Jurkat, Clone E6-1 (cell line): ENCODE results near the gene PSMF1.

ENCODE experiments used
- DNase-seq: peaks from one replicate; pipeline ENCODE4 v3.0.0-alpha.2; 2011; ENCODE audit warnings: low read depth, low spot score
- H3K4me3 ChIP-seq: 2 replicates; pipeline ENCODE4 v1.5.1; 2011; ENCODE audit warnings: mild to moderate bottlenecking, low read length, control low read depth, moderate library complexity

Gene PSMF1

DNA sequence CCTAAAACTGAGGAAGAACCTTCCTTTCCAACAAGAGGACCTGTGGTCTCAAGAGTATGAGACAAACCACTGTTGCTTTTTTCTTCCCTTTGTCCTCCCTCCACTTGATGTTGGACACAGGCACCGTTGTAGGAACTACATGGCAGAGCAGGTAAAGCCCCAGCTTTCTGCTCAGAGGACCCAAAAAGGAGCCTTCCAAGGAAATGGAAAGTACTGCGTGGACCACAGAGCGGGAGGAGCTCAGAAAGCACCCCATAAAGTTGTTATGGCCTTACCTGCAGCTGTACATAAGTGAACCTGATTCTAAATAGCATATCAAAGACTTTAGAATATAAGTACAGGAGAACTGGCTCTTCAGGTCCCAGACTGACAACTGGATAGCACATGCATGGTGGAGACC lies 36.9 kb downstream of the PSMF1 start:
- DNase-seq: no peak

DNA sequence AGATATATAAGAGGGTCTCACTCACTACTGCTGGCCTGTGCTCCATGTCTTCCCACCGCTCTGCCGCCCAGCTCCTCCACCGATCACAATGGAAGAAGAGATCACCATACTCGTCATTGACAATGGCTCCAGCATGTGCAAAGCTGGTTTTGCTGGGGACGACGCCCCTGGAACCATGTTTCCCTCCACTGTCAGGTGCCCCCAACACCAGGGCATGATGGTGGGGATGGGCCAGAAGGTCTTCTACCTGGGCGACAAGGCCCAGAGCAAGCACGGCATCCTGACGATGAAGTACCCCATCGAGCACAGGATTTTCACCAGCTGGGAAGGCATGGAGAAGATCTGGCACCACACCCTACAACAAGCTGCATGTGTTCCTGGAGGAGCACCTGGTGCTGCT lies 42.1 kb downstream of the PSMF1 start:
- no peak for DNase-seq
- no peak overlapping the region for H3K4me3 ChIP-seq

More for the DNA sequence above, 36.9 kb downstream of the PSMF1 start:
- no peak overlapping the region for H3K4me3 ChIP-seq

DNA sequence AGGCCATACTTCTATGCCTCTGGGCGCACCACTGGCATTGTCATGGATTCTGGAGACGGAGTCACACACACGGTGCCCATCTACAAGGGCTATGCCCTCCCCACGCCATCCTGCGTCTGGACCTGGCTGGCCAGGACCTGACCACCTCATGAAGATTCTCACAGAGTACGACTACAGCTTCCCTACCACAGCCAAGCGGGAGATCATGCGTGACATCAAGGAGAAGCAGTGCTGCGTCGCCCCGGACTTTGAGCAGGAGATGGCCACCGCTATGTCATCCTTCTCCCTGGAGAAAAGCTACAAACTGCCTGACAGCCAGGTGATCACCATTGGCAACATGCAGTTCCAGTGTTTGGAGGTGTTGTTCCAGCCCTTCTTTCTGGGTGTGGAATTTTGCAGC lies 42.6 kb downstream of the PSMF1 start:
- DNase-seq: no peak
- H3K4me3 ChIP-seq: no peak overlapping the region

DNA sequence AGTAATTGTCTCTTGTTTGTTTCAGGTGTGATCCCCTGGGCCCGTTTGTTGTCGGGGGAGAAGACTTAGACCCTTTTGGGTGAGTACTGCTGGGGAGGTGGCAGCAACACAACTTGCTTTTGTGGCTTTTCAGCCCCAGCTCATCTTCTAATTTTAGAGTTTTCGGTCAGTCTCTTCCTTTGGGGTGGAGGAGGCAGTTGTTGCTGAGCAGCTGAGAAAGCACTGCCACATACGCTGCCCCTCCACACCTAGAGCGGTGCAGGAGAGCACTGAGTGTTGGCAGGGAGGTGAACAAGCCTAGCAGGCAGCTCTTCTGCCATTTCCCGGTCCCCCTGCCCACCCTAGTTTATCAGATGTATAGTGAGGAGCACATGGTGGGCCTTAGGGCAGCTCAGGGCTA lies 44.7 kb downstream of the PSMF1 start:
- no peak for DNase-seq
- H3K4me3 ChIP-seq: no peak overlapping the region

DNA sequence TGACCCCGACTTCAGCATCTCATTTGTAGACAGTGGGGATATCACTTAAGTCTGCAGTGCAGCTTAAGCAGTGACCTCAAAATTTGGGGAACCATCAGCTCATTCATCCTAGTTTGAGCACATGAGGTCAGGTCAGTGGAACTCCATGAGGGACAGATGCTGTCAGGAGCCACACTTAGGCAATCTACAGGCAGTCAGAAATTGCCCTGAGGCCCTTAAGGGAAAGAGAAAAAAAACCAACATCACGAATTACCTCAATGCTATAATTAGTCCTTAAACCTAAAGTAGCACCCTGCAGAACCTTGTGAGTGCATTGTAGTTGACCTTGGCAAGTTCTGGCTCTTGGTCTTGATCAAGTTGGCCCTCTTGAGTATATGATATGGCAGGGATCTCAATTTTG lies 45.3 kb downstream of the PSMF1 start:
- H3K4me3 ChIP-seq: no peak overlapping the region
- DNase-seq: no peak

DNA sequence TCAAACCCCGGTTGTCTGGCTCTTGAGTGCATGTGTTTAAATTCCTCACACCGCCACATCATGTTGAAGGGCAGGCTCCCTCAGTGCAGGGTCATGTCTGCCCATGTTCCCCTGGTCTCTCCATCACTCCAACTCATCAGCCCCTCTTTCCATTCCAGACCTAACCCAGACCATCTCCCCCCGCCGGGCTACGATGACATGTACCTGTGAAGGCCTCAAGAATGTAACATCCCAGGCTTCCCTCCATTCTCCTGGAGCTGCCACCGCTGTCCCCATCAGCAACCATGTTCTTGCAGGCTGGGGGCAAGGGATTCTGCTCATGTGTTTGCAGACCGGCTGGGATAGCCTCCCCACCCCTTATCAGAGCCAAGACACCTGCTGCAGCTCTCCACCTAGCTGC lies 46.5 kb downstream of the PSMF1 start:
- no peak for DNase-seq
- H3K4me3 ChIP-seq: no peak overlapping the region

DNA sequence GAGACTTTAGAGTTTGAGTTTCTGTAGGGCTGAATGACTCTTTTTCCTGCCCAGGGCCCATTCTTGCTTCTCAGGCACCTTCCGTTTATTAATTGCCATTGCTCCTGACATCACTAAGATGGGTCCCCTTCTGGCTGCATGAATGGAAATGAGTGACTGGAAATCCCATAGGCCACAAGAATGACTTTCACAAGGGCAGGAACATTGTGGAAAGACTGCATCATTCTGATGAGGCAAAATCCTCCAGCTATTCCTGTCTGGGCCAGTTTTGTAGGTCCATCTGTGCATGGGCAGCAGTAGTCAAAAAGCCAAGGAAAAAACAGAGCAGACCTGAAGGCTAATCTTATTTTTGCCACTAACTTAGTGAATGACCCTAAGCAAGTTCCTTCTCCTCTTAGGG lies 47.1 kb downstream of the PSMF1 start:
- no peak overlapping the region for H3K4me3 ChIP-seq
- no peak for DNase-seq

DNA sequence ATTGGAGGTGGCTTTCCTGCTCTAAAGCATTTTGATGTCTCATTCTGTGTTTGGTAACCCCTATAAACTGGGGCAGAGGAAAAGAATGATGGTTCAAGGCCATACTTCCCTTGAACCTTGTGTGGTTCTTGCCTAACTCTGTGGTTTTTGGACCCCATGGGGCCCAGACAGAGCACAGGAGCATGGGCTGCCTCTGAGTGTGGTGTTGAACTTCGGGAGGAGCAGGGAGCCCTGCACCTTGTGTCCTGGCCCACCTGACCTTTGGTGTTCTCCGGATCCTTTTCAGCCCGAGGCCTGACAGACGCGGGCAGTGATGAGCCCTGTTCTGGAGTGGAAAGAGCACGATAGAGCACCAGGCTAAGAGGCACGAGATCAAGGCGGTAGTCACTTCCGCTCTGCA lies 47.5 kb downstream of the PSMF1 start:
- H3K4me3 ChIP-seq: no peak overlapping the region
- DNase-seq: no peak

DNA sequence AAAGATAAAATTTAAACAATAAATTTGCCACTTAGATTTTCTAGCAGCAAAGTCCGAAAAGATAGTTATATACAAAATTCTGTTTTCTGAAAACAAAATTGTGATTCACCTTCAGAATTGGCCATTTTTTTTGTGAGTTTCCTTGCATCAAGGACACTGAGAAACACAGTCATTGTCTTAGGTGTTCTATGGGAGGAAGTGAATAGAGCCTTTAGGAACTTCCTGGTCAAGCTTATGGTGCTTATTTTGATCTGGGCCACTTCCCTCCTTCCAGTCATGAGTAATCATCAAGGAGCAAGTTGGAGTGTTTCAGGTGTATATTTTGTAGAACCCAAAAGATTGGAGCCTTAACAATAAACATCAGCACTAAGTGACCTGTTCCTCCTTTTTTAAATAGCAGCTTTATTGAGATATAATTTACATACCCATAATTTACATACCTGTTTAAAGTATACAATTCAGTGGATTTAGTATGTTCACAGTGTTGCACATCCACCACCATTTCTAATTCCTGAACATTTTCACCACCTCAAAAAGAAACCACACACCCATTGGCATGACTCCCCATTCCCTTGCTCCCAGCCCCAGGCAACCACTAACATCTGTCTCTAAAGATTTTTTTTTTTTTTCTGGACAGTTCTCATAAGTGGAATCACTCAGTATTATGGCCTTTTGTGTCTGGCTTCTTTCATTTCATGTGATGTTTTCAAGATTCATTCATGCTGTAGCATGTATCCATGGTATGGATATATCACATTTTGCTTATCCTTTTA lies 48.7 kb downstream of the PSMF1 start:
- DNase-seq: no peak
- H3K4me3 ChIP-seq: no peak overlapping the region

DNA sequence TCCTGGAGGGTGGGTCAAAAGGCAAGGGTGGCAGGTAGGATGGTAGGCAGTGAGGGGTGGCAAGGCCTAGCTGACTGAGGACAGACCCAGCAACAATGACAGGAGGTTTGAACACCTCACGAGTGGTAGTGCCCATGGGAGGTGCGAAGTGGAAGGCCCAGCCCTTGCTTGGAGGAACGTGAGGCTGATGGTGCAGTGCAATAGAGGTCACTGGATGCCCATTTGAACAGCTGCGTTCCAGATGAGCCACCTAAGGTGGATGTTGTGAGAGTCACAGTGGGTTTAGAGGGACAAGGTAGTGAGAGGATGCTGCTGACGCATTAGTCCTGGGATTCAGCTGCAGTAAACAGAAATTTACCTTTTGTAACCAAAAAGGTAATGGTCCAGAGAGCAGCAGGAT lies 50.8 kb downstream of the PSMF1 start:
- H3K4me3 ChIP-seq: no peak overlapping the region
- no peak for DNase-seq

DNA sequence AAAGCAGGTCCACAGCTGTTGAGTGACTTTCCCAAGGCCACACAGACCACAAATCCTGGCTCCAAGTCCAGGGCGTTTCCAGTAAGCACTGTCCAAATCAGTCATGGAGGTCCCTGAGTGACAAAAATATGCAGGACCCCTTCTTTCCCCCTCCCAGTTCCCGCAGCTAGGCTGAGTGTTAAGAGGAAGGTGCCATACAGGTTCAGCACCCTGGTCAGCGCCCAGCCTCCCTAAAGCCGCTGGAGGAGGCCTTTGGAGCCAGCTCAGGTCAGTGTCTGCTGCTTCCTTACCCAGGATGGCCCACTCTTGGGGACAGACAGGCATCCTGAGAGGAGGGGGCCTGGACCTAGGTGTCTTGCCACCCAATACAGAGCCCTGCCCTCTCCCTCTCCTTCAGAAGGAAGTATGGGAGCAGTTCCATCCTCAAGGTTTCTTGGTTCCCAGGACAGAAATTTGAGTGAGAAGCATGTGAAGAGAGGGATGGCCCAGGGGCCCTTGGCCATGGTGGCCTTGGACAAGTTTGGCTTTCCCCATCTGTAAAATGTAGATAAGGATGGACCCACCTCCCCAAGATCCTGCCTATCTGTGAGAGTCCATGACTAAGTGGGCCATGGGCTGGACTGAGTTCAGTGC lies 53.2 kb downstream of the PSMF1 start:
- no peak overlapping the region for H3K4me3 ChIP-seq
- DNase-seq: peak; percentile 8

DNA sequence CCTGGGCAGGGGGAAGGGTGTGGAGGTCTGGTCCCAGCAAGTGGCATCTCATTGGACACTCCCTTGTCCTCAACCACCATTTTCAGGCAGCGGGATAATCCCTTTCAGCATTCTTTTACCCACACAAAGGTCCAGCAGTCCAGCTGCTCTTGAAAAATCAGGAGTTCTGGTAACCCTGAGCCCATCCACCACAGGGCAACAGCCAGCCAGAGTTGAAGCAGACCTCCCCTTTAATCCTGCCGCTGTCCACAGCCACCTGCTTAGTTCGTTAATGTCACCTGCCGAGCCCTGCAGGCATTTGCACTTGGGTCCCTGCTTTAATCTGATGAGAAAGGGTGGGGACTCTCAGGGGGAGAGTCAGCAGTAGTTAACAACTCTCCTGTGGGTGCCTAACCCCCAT lies 55.3 kb downstream of the PSMF1 start:
- H3K4me3 ChIP-seq: no peak overlapping the region
- DNase-seq: no peak

DNA sequence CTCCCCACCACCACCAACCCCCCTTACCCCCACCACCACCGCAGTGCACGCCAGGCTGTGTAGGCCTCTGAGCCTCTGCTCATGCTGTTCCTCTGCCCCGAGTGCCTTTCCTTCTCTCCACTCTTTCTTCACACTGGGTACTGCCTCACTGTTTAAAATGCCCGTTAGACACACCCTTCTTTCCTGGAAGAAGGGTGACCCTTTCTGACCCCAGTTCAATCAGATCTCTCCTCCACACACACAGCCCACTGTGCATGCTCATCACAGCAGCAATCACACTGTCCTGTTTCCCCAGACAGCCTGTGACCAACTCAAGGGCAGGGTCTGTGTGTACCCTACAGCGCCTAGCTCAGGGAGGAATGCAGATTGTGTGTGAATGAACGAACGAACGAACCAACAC lies 56.4 kb downstream of the PSMF1 start:
- DNase-seq: no peak
- H3K4me3 ChIP-seq: no peak overlapping the region

DNA sequence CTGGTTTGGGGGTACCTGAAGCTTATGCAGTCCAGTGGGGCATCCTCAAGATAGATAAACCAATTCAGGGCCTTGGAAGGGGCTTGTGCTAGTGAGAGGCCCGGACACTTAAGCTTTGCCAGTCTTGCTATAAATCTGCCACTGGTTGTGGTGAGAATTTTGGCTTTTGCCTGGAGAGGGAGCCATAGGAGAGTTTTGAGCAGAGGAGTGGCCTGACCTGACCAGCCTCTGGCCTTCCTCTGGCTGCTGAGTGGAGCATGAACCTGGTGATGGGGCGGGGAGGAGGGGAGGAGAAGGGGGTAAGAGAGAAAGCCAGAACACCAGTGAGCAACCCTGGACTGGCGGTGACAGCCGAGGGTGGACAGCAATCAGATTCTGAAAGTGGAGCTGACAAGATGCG lies 59.3 kb downstream of the PSMF1 start:
- H3K4me3 ChIP-seq: no peak overlapping the region
- DNase-seq: no peak

DNA sequence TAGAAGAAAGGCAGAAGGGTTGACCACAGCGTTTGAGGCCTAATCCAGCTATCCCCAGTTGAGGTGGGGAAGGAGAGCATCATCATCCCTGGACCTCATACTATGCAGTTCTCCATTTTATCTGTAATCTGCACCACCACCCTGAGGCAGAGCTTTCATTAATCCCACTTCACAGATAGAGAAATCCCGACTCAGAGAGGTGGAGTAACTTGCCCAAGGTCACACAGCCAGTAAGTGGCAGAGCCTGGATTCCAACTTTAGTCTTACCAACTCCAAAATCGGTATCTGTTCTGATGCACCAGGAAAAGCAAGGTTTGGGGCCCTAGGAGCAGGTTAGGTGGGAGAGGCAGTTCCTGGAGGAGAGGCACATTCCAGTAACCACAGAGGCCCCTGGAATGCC lies 59.7 kb downstream of the PSMF1 start:
- no peak for DNase-seq

DNA sequence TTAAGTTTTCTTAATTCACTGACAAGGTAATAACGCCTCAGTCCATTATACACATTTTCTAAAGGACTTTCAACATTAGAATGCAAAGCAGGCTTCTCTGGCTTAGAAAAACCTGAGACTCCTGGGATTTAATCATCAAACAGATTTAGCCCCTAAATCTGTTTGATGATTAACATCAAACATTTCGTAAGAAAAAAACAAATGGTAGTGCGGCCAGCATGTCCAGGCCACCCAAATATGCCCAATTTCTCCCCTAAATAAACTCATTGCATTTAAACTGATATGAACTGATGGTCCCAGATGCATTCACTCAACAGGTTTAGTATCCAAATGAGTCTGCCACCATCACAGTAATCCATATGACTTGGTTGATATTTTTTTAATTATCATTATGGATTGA lies 60.2 kb downstream of the PSMF1 start:
- no peak for DNase-seq
- no peak overlapping the region for H3K4me3 ChIP-seq

More for the DNA sequence above, 59.7 kb downstream of the PSMF1 start:
- H3K4me3 ChIP-seq: no peak overlapping the region

DNA sequence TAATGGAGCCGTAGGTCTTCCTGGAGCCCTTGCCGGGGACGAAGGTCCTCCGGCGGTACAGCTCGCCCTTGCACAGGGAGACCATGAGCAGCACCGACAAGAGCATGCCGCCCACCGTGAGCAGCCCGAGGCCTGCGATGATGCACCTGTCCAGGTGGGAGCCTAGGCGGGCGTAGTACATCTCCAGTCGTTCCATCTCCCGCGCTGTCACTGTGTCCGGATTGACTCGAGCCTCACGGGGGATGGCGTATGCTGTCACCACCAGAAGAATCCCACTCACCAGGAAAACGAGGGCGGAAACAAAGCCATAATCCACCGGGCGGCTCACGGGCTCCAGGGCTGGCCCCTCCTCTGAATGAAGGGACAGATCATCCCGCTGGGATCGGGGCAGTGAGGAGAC lies 62.5 kb downstream of the PSMF1 start:
- no peak overlapping the region for H3K4me3 ChIP-seq
- no peak for DNase-seq

DNA sequence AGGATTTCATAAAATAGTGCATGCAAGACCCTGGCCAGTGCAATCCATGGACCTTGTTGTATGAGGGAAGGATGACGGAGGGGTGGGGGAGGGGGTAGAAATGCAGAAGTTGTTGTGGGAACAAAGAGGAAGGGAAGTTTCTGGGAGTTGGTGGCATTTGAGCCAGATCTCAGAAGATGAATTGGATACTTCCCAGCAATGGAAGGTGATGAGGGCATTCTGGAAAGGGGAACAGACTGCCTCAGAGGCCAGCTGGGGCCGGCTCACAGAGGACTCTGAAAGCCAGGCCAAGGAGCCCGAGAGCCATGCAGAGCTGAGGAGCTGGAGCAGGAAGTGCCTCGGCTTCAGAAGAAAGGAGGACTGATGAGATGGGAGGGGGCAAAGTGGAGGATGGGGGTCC lies 63.7 kb downstream of the PSMF1 start:
- H3K4me3 ChIP-seq: no peak overlapping the region
- DNase-seq: no peak

DNA sequence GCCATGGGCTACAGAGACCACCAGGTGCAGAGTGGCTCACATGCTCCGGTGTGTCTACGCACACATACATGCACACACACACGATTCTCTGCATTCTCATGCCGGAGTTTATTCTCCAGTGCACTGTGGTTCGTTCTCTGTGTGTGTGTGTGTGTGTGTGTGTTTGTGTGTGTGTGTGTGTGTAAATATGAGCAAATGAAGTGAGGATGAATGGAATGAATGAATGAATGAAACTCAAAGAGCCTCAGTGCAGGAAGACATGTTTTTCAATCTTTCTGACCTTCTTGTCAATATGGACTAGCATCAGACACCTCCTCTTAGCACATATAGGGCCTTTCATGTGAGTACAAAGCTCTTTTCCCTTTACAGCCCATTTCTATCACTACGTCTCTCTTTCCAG lies 64.8 kb downstream of the PSMF1 start:
- no peak overlapping the region for H3K4me3 ChIP-seq
- DNase-seq: no peak

DNA sequence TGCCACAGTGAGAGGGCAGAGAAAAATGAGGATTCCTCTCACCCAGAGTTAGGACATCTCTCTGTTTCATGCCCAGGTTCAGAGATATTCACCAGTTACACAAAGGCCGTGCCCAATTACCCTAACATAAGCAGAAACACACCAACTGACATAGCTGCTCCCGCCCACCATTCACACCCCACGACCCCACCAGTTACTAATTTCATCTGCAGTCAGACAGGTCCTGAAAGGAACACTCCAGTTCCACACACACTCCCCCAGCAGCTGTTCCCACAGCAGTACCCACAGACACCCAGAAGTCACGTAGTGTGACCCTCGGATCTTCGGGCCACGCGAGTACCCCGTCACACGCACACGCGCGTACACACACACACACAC lies 65.8 kb downstream of the PSMF1 start:
- no peak overlapping the region for H3K4me3 ChIP-seq
- DNase-seq: no peak

DNA sequence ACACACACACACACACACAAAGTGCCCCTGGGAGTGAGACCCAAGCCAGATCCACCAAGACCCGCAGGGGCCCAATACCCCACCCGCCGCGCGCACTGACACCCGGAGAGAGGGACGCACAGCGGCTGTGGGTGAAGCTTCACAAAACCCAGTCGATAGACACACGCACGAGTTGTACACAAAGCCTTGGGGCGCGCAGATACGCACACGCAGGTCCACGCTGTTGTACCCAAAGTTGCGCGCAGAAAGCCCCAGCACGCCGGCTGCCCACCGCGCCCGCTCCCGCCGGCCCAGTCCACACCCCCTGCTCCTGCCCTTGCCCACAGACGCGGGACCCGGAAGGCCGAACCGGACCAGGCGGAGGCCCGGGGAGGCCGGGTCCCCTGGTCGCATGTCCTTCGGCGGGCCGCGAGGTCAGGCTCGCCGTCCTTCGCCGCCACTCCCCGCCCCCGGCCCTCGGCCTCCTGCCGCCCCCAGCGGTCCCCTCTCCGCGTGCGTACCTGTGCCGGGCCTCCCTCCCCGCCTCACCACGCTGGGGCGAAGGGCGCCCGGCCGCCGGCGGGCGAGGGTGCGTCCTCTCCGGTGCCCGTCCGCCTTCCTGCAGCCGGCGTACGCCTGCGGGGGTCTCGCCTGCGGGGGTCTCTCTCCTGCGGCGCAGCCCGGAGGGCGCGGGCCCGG lies 66.4 kb downstream of the PSMF1 start, which contains the start of gene TMEM74B:
TMEM74B (minus strand) TSS at position 344 of the 678 bp plus-strand sequence. CDS start 1,180 bp downstream, outside the sequence.
- peak within 1 kb of the TSS; percentile 41 for H3K4me3 ChIP-seq
- DNase-seq: no peak
